IPS-18c (cell line): ENCODE results near the gene COBL.

ENCODE experiments used
- H3K4me3 ChIP-seq: 2 replicates; pipeline ENCODE4 v1.7.0; 2013; ENCODE audit warnings: low read depth, mild to moderate bottlenecking, low read length, moderate library complexity; ENCODE audit not compliant: insufficient read depth
- H3K9me3 ChIP-seq: one replicate; pipeline ENCODE4 v1.6.1; 2013; ENCODE audit warnings: mild to moderate bottlenecking, low read length, moderate library complexity; ENCODE audit not compliant: control insufficient read depth, insufficient read depth

Gene COBL

GRCh38 chr7:51235593-51236313, 80.9 kb downstream of the COBL start:
- Histone ChIP-seq H3K9me3 (no peaks in the 10 kb centered on the region), H3K4me3 (no peak overlapping the region)

- H3K9me3 ChIP-seq, result no peaks in the 10 kb centered on the region
- H3K4me3 ChIP-seq, result no peak overlapping the region
Measured at GRCh38 chr7:51234609-51235308, 81.8 kb downstream of the COBL start.

DNA sequence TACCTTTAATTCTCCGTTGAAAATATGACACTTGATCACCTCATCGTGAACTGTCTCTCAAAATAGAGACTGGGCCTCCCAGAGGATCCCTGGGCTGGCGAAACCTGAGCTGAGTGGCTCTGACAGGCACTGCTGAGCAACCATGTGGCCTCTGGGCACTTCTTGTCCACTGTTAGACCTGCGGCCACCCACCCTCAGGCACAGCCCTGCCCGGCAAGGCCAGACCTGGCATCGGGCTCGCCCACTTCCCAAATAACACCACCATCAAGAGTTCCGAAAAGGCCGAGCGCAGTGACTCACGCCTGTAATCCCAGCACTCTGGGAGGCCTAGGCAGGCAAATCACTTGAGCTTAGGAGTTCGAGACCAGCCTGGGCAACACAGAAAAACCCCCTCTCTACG, 82.5 kb downstream of the COBL start:
- no peak overlapping the region for H3K4me3 ChIP-seq
- no peaks in the 10 kb centered on the region for H3K9me3 ChIP-seq

- Histone ChIP-seq H3K4me3 (no peak overlapping the region), H3K9me3 (no peaks in the 10 kb centered on the region)
Measured at GRCh38 chr7:51233374-51233773, 83.2 kb downstream of the COBL start.

DNA sequence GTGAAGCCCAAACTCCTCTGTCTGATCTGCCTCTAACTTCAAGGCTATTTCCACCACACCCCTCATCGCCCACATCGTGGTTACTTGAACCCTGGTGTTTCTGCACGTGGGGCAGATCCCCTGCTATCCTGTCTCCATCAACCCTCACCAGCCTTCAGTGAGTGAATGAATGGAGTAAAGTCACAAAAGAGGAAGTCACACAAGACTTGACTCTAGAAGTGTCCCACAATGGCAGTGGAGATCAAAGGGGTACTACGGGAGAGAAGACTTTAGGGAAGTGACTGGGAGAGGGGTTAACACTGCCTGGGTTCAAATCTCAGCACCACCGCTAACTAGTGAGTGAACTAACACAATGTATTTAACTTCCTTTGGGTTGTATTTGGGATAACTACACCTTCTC, 85.9 kb downstream of the COBL start:
- H3K4me3 ChIP-seq, result no peak overlapping the region
- no peaks in the 10 kb centered on the region for H3K9me3 ChIP-seq

GRCh38 chr7:51230324-51230625, 86.3 kb downstream of the COBL start:
- H3K9me3 ChIP-seq, result no peaks in the 10 kb centered on the region
- H3K4me3 ChIP-seq, result no peak overlapping the region

- no peaks in the 10 kb centered on the region for H3K9me3 ChIP-seq
- no peak overlapping the region for H3K4me3 ChIP-seq
Measured at GRCh38 chr7:51229620-51230323, 86.8 kb downstream of the COBL start.

DNA sequence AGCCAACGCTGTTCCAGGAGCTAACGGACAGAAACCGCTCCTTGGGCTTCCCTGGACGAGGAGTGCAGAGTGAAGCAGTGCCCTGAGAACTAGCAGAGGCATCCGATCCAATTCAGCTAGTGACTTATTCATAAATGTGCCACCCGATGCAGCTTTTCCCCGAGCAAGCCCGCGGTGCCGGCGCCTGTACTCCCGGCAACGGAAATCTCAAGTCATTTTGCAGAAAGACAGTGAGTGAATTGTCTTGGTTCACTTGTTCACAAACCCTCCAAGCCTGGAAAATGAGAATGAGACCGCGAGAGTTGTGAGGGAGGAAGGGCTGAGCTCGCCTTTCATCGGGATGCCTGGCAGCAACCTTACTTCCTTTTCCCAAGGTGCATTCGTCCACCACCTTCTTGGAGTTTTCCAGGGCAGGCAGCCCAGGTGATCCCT, 87.5 kb downstream of the COBL start:
- Histone ChIP-seq H3K4me3 (no peak overlapping the region), H3K9me3 (no peaks in the 10 kb centered on the region)

DNA sequence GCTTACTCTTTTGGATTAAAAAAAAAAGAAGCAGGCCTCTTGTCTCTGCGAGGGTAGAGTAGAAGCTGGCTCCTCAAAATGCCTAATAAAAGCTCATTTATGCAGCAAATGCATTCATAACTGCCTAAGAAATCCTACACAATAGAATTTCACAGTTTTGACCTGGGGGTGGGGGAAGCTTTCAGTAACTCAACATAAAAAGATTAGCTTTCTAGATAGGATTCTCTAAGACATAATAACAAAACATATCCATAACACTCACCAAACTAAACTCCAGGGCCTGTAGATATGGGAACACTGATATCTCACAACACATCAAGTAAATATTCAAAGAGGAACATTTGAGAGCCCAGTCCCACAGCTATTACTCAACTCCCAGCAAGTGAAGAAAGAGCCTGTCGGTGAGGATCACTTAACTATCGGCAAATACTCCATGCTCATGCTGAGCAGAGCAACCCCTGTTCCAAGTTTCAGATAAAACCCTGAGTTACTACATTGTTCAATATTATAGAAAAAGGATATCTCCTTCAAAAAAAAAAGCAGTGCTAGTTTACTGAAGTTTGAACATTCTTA, 88.1 kb downstream of the COBL start:
- Histone ChIP-seq H3K9me3 (no peaks in the 10 kb centered on the region), H3K4me3 (no peak overlapping the region)

- no peak overlapping the region for H3K4me3 ChIP-seq
- H3K9me3 ChIP-seq, result no peaks in the 10 kb centered on the region
Measured at GRCh38 chr7:51227861-51228260, 88.7 kb downstream of the COBL start.

GRCh38 chr7:51226916-51227535, 89.6 kb downstream of the COBL start:
- Histone ChIP-seq H3K9me3 (no peaks in the 10 kb centered on the region), H3K4me3 (no peak overlapping the region)

DNA sequence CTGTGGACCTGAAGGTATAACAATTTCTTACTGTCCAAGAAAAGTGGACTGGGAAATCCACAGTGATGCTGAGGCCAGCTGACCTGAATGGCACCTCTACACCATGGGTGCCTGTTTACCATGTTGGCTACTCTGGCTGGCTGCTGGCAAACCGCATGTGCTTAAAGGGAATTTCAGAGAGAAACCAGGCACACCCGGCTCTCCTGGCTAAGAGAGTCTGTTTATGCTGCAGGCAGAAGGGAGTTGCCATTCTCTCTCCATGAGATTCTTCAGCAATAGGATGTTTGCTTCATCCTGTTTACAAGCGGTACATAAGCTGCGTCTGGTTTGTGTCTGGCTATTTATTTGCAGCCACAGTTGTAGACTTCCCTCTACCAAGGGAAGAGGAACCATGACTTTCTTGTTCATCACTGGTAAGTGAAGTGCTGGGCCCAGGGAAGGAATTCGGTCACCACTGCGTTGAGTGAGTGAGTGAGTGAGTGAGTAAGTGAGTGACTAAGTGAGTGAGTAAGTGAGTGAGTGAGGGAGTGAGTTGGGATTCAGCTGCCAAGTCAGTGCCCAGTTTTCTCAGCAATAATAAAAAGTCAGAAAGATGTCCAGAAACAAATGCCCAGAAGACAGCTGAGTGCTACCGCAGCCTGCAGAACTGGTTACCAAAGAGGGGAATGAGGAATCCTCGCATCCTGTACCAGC, 90.4 kb downstream of the COBL start:
- H3K4me3 ChIP-seq, result no peak overlapping the region
- H3K9me3 ChIP-seq, result no peaks in the 10 kb centered on the region

GRCh38 chr7:51224811-51225595, 91.6 kb downstream of the COBL start:
- H3K4me3 ChIP-seq, result no peak overlapping the region
- H3K9me3 ChIP-seq, result no peaks in the 10 kb centered on the region

GRCh38 chr7:51223505-51223904, 93.1 kb downstream of the COBL start:
- no peak overlapping the region for H3K4me3 ChIP-seq
- H3K9me3 ChIP-seq, result no peaks in the 10 kb centered on the region

DNA sequence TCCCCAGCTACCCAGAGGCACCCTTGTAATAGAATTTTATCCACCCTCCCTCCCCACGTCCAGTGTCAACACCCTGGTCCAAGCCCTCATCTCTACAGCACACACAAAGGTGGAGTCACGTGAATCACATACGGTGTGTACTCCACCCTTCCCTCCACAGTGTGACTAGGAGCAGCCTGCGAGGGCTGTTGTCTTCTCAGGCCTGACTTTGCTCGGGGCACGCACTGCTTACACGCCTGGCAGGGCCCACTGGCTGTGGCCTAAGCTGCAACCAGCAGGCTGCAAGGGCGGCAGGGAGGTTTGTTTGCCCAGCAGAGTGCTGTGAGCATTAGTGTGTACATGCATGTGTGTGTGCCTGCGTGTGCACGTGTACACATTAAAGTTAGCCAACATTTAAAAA, 93.7 kb downstream of the COBL start:
- Histone ChIP-seq H3K9me3 (no peaks in the 10 kb centered on the region), H3K4me3 (no peak overlapping the region)

- Histone ChIP-seq H3K9me3 (no peaks in the 10 kb centered on the region), H3K4me3 (no peak overlapping the region)
Measured at GRCh38 chr7:51220226-51220625, 96.4 kb downstream of the COBL start.
